GM12878 (cell line): Measurements from ENCODE around the gene TCEA2. TPM values are rescaled to one million over a fixed set of nuclear protein-coding genes. Genes with fewer than 3 reads are reported as not detected.

ENCODE experiments used
- ATAC-seq: fragments of 200-7000 bp; cut with Tn5 transposase; 3 replicates; pipeline ENCODE4 v1.9.1; 2020; ENCODE audit warnings: mild to moderate bottlenecking, moderate library complexity
- BruUV-seq: library from RNA; stranded (reverse); fragments of 400-500 nt; replicated peaks from 2 replicates; lab custom pipeline; 2021; lab: Mats Ljungman, UMichigan
- CTCF ChIA-PET: fragments of 300-600 bp; sonication (Branson Sonifier 250); formaldehyde crosslinking; extraction: SDS; loops from one replicate; lab custom pipeline; 2021; ENCODE audit warnings: inconsistent platforms; lab: Yijun Ruan, JAX
- POLR2A ChIA-PET: fragments of 350-600 bp; formaldehyde crosslinking; extraction: SDS; loops from one replicate; lab custom pipeline; 2021; ENCODE audit warnings: inconsistent platforms; lab: Charles Lee
- RAD21 ChIA-PET: fragments of 300-600 bp; sonication (Branson Sonifier 250); formaldehyde crosslinking; loops from one replicate; lab custom pipeline; 2023; ENCODE audit warnings: antibody characterized with exemption; ENCODE audit not compliant: unreplicated experiment; lab: Charles Lee
- SMC1A ChIA-PET: fragments of 300-600 bp; sonication (Branson Sonifier 250); formaldehyde crosslinking; loops from one replicate; lab custom pipeline; 2023; ENCODE audit not compliant: unreplicated experiment, uncharacterized antibody; lab: Charles Lee
- DNase-seq: peaks from one replicate; pipeline ENCODE4 v3.0.0-alpha.2; 2011; ENCODE audit warnings: low read depth, low spot score
- FAIRE-seq: peaks from 3 replicates; lab custom pipeline; 2011; peaks lifted over from hg19 to GRCh38; lab: Jason Lieb, UNC
- H2AFZ ChIP-seq: 2 replicates; pipeline ENCODE4 v1.6.0; 2011; ENCODE audit warnings: low read depth, low read length, control low read depth; ENCODE audit not compliant: control insufficient read depth
- H3K27ac ChIP-seq: 2 replicates; pipeline ENCODE4 v1.5.1; 2011; ENCODE audit warnings: control low read depth; ENCODE audit not compliant: control insufficient read depth, insufficient read depth
- H3K27me3 ChIP-seq, 2 experiments: replicated peaks in 1 of 2; 2 replicates each; pipeline versions ENCODE4 v1.6.0 to v1.6.1; 2011; ENCODE audit warnings: low read length in 1 of 2; ENCODE audit not compliant: control insufficient read depth in 2 of 2, insufficient read depth in 2 of 2
- H3K36me3 ChIP-seq, 2 experiments: 2 replicates each; pipeline ENCODE4 v1.5.1; 2011; ENCODE audit warnings: low read length in 1 of 2; ENCODE audit not compliant: control insufficient read depth in 2 of 2, insufficient read depth in 2 of 2
- H3K4me1 ChIP-seq: 2 replicates; pipeline ENCODE4 v1.6.1; 2011; ENCODE audit warnings: mild to moderate bottlenecking, low read length, moderate library complexity, mixed read lengths; ENCODE audit not compliant: control insufficient read depth, insufficient read depth
- H3K4me2 ChIP-seq: 2 replicates; pipeline ENCODE4 v1.6.0; 2011; ENCODE audit warnings: control low read depth; ENCODE audit not compliant: control insufficient read depth, insufficient read depth
- H3K4me3 ChIP-seq: fragments of 200-600 bp; sonication (generic); 2 replicates; pipeline ENCODE4 v1.5.1; 2016
- H3K79me2 ChIP-seq: 2 replicates; pipeline ENCODE4 v1.6.0; 2011; ENCODE audit warnings: low read length; ENCODE audit not compliant: control insufficient read depth, insufficient read depth
- H3K9ac ChIP-seq: 2 replicates; pipeline ENCODE4 v1.8.0; 2011; ENCODE audit warnings: low read length, control low read depth, mixed read lengths; ENCODE audit not compliant: control insufficient read depth, insufficient read depth
- H3K9me3 ChIP-seq: replicated peaks from 3 replicates; pipeline ENCODE4 v1.5.1; 2011; ENCODE audit warnings: mild to moderate bottlenecking, low read length; ENCODE audit not compliant: control insufficient read depth, insufficient read depth
- H4K20me1 ChIP-seq: 2 replicates; pipeline ENCODE4 v1.6.0; 2011; ENCODE audit not compliant: control insufficient read depth, insufficient read depth
- POLR2AphosphoS5 ChIP-seq: IDR thresholded peaks from 2 replicates; pipeline ENCODE4 v1.6.1; 2011; ENCODE audit warnings: mild to moderate bottlenecking, low read length, inconsistent platforms
- PRDM15 ChIP-seq: fragments of 450-650 bp; formaldehyde crosslinking; IDR thresholded peaks from 2 replicates; pipeline ENCODE4 v1.4.0; 2020; ENCODE audit warnings: mild to moderate bottlenecking, moderate library complexity
- RFX5 ChIP-seq: IDR thresholded peaks from 2 replicates; pipeline ENCODE4 v1.6.1; 2011; ENCODE audit warnings: low read depth, low read length, improper control_type of control experiment
- ZSCAN29 ChIP-seq: fragments of 450-650 bp; IDR thresholded peaks from 2 replicates; pipeline ENCODE4 v1.6.1; 2017; ENCODE audit warnings: mild to moderate bottlenecking, moderate library complexity
- WGBS: methylation state at CpG from one replicate; pipeline ENCODE4 v1.1.6; 2016; ENCODE audit warnings: low lambda C conversion rate; ENCODE audit not compliant: insufficient replicate concordance, insufficient coverage; ENCODE audit errors: missing lambda C conversion rate; 5-methylcytosine and 5-hydroxymethylcytosine counted together
- in situ Hi-C: fragments of 300-500 bp; cut with MboI; formaldehyde crosslinking; loops from 9 replicates; pipeline ENCODE4 v1.14.3; 2018; ENCODE audit warnings: mixed read lengths
- intact Hi-C: fragments of 100-400 bp; cut with micrococcal nuclease; formaldehyde crosslinking; loops from one replicate; pipeline ENCODE4 v1.14.2; 2022; ENCODE audit not compliant: unreplicated experiment
- polyA plus RNA-seq, 11 experiments: library from polyadenylated mRNA; depleted of rRNA in 4 of 11; unstranded in 6 of 11; stranded (reverse) in 5 of 11; fragments of >200 nt; fragmentation: Nextera tagmentation in 4 of 11; fragmentation: Illumina TruSeq in 1 of 11; extraction: Ambion mirVana in 4 of 11; extraction: Trizol in 1 of 11; gene quantifications; 1 replicate in 1 of 11; 2 replicates in 10 of 11; pipeline versions ENCODE4 v1.2.1 to v1.2.3, GENCODE V29; 2011 to 2016; ENCODE audit warnings: inconsistent platforms in 2 of 11, missing spikeins in 2 of 11, low read depth in 1 of 11
- total RNA-seq, 4 experiments: library from RNA; depleted of rRNA in 3 of 4; stranded (reverse); fragments of >200 nt in 3 of 4; fragmentation: Illumina TruSeq in 1 of 4; extraction: Trizol in 1 of 4; gene quantifications; 2 replicates each; pipeline versions ENCODE4 v1.2.1 to v1.2.3, GENCODE V29; 2013 to 2021

Gene TCEA2
- total and polyA plus RNA-seq, 10 of the 15 experiments (the other 5 are each of a cell fraction or from before 2014, with no cell fraction given) = 3.4 to 42.5 (median 13.3) TPM

- peaks cover 0 to 4% of the 10 kb centered on the region in 2 experiments; a peak in 2 of 4 replicates for H3K36me3 ChIP-seq
- no TSS peak for BruUV-seq
- TF ChIP-seq POLR2AphosphoS5 (no peak), ZSCAN29 (no peak), PRDM15 (no peak), RFX5 (no peak)
- H3K4me2 ChIP-seq = no peak overlapping the region
- H3K9me3 ChIP-seq = no peaks in the 10 kb centered on the region
- intact Hi-C loops (no loop called here), in situ Hi-C loops (no loop called here)
- H3K79me2 ChIP-seq = no peaks in the 10 kb centered on the region
- H3K4me1 ChIP-seq = peaks cover 32% of the 10 kb centered on the region
- H4K20me1 ChIP-seq = no peaks in the 10 kb centered on the region
- H3K27me3 ChIP-seq = no peaks in the 10 kb centered on the region
- ChIA-PET CTCF (interaction anchor here (0.6 to 2.4 kb wide), 5 partner anchors 10 to 29 kb away, joined by 3 to 19 read pairs (median 5); partner anchors contain the start of genes OPRL1 and RGS19), POLR2A (no interaction called here), SMC1A (interaction anchor here (2.0 kb wide), 1 partner anchor 10 kb away, joined by 10 read pairs; no protein-coding TSS in a partner anchor), RAD21 (interaction anchor here (1.0 to 1.5 kb wide), 2 partner anchors 12 to 29 kb away, joined by 3 to 4 read pairs; partner anchors contain the start of genes OPRL1 and RGS19)
- no peak overlapping the region; the same call in 1 of the 2 replicates for H3K9ac ChIP-seq
- DNase-seq = no peak
- H3K27ac ChIP-seq = no peak overlapping the region
- no peak overlapping the region for H3K4me3 ChIP-seq
- 65% methylated on average over 6 of the region's 6 CpGs for WGBS
- no peak for ATAC-seq
- H2AFZ ChIP-seq = no peak overlapping the region
- no peak for FAIRE-seq
Measured at GRCh38 chr20:64067005-64067632, 4.1 kb downstream of the TCEA2 start.
